GM18861 (cell line): ENCODE results near the gene CYS1.
"Not testable (repeated sequence)": the region's sequence is repeated elsewhere in the genome, so short reads cannot be mapped to it uniquely, and the experiment has no call there.

Experiments used
- ATAC-seq: cut with Tn5 transposase; IDR thresholded peaks from one replicate; pipeline ENCODE4 v1.9.1; 2021; ENCODE audit not compliant: unreplicated experiment

The CYS1 gene

DNA sequence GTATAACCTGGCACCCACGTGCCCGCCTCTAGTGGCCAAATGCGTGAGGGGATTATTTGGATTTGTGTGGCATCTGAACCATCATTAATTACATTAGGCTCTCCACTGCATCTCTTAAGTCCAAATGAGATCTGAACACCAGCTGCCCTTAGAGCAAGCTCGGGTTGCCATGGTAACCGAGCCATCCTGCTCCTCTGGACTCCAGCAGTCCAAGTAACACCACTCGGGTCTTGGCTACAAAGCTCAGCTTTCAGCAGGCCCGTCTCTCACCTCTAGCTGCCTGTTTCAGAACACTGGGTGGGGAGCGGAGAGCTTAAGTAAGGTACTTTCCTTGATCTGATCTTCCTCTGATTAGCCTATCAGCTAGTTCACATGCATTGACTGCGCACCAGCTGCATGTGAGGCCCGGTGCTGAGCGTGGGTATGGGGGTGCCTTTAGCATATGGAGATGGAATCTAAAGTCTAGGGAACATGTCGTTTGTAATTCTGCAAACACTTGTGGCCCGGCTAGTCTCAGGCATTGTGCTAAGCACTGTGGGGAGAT is 14.1 kb upstream of the CYS1 start:
- no peak for ATAC-seq

DNA sequence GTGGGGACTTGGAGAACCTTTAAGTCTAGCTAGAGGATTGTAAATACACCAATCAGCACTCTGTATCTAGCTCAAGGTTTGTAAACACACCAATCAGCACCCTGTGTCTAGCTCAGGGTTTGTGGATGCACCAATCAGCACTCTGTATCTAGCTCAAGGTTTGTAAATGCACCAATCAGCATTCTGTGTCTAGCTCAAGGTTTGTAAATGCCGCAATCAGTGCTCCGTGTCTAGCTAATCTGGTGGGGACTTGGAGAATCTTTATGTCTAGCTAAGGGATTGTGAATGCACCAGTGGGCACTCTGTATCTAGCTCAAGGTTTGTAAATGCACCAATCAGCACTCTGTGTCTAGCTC is 11.7 kb upstream of the CYS1 start:
- not testable (repeated sequence) for ATAC-seq

DNA sequence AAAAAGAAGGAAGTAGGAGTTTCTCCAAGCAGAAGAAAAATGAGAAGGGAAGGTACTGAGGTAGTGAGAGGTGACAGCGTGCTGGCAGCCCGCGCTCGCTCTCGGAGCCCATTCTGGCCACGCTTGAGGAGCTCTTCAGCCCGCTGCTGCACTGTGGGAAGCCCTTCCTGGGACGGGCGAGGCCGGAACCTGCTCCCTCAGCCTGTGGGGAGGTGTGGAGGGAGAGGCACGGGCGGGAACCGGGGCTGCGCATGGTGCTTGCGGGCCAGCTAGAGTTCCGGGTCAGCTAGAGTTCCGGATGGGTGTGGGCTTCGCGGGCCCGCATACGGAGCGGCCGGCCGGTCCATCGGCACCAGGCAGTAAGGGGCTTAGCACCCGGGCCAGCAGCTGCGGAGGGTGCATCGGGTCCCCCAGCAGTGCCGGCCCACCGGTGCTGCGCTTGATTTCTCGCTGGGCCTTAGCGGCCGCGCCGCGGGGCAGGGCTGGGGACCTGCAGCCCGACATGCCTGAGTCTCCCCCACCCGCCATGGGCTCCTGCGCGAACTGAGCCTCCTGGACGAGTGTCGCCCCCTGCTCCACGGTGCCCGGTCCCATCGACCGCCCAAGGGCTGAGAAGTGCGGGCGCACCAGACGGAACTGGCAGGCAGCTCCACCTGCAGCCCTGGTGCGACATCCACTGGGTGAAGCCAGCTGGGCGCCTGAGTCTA is 11.1 kb upstream of the CYS1 start:
- ATAC-seq: no peak

DNA sequence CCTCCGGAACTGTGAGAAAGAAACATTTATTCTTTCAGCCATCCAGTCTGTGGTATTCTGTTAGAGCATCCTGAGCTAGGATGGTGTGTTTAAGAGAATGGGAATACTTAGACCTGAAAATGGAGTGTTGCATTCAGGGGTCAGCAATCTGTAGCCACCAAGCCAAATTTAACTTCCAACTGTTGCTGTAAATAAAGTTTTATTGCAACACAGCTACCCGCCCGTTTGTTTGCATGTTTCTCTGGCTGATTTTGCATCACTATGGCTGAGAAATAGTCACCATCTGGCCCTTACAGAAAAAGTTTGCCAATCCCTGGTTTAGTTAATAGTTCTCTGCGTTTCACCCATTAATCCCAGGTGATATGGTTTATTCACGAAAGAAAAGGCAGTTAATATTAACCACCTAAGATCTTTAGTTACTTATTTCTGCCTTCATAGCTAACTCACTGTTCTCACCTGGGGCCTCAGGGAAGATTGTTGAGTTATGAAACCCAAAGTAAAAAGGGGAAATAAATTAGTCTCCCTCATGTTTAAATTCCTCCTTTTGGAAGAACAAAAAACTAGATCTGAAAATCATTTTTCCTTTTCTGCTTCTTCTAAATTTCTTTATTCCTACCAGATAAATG is 9.5 kb upstream of the CYS1 start:
- ATAC-seq: peak; percentile 62

DNA sequence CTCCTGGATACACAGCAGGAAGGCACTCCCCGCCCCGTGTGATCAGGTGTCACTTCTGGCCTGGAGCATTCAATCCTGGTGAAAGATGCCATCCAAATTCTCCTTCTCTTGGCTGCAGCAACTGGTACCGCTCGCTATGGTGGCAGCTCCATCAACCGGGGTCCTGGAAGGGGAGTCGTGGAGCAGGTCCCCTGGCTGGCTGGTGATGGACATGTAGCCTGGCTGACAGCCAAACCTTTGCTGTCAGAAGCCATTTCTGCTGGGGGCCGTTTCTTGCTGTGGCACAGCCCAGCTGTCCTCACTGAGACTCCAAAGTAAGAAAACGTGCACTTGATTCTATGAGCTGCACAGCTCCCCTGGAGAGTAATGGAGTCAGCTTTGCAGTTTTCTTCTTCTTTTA is 7.1 kb upstream of the CYS1 start:
- no peak for ATAC-seq

DNA sequence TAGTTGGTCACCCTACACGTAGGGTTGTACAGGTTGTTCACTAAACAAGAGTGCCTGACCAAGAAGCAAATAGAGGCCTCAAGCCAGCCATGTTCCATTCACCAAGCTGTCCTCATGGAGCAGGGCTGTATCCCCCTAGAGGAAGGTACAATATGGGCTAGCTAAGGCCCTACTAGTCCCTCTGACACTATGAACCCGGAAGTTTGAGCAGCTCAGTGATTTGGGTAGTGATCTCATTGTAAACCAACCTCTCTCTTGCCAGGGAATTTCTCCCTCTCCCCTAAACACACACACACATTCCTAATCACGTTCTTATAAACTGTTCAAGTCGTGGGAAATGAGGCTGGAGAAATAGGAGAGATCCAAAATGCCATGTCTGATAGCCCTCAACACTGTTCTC is 6.7 kb upstream of the CYS1 start:
- no peak for ATAC-seq

DNA sequence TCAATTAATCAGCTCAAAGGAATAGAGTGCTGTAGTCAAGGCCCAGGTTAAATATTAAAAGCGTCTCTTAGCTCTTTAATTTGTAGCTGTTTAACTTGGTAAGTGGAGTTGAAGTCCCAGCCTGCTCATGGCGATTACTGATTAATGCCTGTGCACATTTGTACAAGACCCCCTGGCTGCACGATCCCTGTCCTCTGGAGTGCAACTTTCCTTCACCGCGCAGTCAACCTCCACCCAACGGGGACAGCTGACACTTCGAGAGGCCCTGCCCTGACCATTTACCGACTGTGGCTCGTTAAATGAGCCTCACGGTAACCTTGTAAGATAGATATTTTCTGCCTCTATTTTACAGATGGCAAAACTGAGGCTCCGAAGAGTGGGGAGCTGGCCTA is 5.5 kb upstream of the CYS1 start:
- no peak for ATAC-seq

DNA sequence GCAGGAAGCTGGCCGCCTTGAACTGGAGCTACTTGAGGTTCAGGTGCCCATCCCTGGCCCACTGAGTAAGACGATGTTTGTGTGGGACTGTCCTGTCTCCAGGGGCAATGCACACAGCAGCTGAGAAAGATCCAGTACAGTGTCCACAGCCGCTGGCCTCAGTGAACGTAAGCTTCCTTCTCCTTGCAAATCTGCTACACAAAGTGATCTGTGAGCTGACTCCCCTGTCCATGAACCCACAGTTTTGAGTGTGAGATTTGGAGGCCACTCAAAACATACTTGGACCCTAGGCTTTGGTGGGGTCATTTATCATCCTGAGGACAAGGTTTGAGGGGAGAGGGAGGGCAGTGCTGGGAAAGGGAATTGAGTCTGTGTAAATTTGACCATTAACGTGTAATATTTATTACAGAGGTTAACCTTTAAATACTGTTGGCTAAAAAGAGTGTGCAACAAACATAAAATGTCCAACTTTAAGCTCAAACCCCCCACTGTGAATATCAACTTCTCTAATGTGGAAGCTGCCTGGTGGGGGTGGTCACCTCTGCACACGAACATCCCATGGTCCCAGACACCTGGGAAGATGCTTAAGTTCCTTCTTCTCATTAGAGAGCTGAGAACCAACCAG is 4.9 kb upstream of the CYS1 start:
- ATAC-seq: no peak

DNA sequence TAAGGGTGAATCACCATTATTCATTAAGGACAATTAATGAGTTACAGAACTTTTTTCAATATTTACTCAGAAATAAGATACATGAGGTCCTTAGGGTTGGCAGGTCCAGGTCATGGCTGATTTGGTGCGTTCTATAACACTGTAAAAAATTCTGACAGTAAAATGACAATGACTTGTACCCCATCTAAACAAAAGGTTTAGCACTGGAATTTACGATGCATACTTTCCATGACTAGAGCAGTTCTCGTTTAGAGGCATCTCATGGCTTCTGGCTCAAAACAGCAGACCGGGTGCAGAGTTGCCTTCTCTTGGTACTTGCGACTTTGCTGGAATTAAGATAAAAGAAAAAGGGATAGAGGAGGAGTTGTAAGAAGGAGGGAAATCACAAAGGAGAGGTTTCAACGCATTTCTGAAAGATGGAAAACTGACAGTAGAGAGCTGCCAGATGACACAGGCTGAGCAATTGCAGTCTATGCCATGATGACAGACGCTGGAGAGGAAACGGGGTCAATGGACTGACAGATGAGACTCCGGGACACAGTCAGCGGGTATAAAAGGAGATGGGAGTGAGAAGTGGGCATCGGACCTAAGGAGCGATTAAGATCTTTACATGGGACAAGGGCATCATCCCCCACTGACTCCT is 4.1 kb upstream of the CYS1 start:
- ATAC-seq: no peak

DNA sequence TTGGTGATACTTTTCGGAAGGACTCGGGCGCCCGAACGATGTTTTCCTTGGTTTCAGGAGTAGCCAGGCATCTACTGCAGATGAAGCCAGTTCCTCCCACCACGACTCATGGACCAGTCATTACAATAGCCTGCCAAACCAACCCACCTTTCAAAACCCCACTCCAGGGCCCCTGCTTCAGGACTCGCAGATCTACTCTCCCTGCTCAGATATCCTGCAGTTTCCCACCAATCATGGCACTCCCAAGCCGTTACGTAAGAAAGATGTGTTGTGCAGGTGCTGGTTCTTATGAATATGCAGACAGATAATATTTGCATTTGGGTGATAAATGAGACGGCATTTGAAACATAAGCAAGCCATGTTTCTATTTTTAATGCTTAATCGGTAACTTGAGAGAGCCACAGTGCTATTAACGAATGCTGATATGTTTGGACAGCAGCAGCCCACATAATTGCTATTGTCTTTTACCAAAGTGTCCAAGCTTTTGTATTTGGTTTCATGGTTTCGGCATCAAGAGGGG is 3.5 kb upstream of the CYS1 start:
- ATAC-seq: peak; percentile 44

DNA sequence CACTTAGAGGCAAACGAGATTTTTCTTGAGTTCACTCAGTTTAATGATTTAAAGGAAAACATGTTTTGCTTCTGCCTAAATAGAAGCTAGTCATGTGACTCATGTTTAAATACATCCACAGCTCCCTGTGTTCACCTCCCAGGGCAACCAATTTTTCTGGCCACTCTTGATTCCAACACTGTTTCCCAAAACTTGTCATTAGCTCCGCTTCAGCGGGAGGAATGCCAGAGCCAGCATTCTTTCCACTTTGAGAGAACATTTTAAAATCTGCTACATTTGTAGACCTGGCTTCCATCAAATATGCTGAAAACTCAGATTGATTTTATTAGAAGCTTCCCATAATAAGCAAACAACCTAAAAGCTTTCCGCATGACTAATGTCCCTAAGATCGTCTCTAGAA is 2.8 kb upstream of the CYS1 start:
- no peak for ATAC-seq

DNA sequence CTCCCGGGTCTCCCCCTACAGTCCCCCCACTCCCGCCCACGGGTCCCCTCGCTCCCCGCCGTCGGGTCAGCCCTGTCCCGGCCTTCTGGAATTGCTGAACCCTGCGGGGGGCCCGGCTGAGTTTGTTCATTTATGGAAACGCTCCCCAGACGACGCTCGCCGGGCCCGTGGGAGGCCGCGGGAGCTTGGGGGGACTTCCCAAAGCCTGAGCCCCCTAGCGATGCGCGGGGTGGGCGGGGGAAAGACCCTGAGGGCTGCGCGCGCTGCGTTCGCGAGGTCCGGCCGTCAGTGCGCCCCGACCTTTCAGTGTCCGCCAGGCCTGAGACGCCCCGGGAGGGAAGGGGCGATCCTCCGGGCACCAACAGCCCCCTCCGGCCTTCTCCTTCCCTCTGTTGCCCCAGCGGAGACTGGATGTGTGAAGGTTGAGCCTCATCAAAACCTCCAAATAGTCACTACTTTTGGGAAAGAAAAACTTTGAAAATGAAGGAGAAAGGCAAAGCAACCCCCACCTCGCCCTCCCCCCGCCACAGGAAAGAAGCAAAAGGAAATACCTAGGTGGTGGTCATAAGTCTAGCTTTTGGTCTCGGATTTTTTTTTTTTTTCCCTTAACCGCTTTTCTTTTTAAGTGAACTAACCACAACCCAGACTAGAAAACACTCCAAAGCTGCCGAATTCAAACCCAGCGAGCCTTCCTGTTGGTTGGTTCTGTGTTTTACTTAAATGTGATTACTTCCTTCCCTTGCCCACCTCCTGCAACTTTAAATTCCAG is 509 bp upstream of the CYS1 start:
- peak; percentile 1 for ATAC-seq

DNA sequence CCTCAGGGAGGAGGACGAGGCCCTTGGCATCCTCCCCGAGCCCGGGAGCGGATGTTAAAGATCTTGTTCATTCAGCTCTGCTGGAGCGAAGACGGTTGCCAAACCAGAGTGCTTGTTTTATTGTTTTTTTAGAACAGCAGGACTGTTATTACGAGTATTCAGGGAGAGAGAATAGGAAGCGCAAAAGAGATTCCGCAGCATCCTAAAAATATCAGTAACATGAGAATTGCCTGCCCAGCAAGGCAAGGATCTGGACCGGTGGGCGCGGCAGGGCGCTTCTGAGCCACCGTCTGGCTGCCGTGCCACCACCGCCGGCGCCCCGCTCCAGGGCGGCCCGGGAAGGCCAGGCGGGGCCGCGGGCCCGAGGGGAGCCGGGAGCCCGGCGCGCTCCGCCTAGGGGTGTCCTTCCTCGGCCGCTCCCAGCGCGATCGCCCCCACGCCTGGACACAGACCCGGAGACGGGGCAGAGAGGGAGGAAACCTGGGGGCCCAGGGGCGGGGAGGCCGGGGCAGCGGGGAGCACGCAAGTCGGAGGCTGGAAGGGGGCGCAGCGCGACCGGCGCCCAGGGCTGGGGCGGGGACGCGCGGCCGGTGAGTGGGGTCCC is 843 bp downstream of the CYS1 start:
- peak; percentile 3 for ATAC-seq

DNA sequence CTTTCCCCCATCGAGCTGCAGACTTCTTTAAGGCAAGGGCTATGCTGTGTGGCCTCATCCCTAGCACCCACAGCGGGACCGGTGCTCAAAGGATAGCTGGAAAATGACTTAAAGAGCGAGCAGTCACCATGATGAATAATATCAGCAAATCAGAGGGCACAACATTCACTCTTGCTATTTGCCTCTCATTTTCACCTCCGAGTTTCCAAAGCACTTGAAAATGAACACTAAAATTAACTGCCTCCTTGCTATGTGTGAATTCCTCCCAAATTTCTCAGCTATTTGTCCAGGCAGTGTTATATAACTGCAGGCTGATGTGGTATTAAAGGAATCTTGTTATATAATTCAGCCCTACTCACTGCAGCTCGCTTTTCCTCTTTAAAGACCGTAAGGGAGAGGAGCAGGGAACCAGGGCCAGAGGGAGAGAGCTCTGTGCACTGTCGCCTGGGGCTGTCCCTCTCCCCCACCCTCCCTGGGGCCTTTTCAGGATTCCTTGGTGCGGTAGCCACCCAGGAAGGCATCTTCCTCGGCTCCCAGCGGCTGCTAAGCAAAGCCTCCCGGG is 1.4 kb downstream of the CYS1 start:
- ATAC-seq: no peak

DNA sequence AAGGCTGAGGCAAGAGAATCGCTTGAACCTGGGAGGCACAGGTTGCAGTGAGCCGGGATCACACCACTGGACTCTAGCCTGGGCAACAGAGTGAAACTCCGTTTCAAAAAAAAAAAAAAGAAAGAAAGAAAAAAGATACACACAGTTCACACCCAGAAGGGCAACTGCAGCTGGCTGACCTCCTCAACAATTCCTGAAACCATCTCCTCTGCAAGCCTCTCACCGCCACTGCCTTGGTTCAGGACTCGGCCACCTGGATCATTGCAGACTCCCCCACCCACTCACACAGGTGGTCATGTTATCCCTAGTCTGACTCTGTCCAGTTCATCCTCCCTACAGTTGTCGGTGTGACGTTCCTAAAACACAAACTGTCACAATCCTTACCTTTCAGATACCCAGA is 2.2 kb downstream of the CYS1 start:
- ATAC-seq: no peak

DNA sequence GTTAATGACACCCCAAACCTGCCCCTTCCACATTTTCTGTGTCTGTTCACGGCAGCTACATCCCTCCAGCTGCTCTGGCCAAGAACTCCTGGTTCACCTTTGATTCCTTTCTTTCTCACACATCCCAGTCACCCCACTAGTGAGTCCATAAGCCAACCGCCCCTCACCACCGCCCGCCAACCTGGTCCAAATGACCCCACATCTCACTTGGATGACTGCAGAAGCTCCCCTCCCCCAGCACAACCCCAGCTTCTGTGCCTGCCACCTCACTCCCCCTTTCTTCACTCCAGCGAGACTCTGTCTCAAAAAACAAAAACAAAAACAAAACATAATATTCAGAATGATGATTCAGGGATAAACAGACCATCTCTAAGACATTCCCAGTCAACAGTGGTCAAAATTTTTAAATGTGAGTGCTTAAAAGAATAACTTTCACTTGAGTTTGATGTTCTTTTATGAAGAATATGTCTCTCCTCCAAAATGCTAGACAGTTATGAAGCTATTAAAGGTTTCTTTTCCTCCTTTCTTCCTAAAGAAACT is 3.2 kb downstream of the CYS1 start:
- ATAC-seq: no peak

DNA sequence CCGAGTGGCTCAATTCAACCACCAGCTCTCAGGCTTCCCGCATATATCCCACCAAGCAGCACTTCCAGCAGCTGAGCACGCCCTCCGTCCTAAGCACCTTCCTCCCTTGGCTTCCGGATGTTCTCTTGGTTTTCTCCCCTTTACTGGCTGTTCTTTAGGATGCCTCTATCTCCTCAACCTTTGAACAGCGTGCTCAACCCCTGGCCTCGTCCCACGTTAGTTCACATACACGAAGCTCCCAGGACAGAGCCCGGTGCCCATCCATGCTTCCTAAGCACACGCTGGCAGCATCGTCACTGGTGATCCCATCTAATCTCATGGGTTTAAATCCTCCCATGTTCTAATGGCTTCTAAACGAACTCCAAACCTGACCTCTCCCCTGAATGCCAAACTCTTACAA is 3.7 kb downstream of the CYS1 start:
- no peak for ATAC-seq

DNA sequence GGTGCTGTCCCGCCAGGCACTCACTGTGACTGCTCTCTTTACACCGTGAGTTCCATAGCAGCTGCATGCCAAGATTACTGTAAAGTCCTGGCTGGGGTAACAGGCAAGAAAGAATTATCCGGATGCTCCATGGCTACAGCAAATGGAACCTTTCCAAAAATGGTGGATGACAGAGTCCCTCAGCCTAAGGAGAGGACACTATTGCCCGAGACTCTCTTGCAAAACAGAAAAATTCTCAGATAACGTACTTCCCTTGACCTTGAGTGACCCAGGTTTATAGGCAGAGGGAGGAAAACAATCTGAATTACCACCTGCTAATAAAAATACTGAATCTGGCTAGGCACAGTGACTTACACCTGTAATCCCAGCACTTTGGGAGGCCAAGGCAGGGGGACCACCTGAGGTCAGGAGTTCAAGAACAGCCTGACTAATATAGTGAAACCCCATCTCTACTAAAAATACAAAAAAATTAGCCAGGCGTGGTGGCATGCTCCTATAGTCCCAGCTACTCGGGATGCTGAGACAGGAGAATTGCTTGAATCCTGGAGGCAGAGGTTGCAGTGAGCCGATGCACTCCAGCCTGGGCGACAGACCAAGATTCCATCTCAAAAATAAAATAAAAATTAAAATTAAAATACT is 4.5 kb downstream of the CYS1 start:
- ATAC-seq: no peak

DNA sequence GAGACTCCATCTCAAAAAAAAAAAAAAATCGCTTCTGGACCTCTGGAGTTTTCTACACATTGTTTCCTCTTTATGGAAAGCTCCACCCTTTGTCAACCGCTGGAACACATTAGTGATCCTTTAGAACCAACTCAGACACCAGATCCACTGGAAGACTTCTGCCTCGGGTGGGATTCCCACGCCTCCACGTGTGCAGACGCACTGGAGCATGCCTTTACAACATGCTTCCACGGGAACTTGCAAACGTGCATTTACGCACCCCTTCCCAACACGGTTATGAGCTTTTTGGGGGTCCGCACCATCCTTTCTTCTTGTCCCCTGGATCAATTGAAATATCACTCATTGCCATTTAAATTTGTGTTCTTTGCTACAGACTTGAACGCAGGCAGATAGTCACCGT is 5.1 kb downstream of the CYS1 start:
- ATAC-seq: no peak
